Activated CD8-positive, alpha-beta T cell treated with anti-CD3 and anti-CD28 coated beads for 36 hours (primary cell): Measurements from ENCODE around the gene SBF1. TPM values are rescaled to one million over a fixed set of nuclear protein-coding genes. Genes with fewer than 3 reads are reported as not detected.

Source experiments
- ATAC-seq: fragments of 200-7000 bp; cut with Tn5 transposase; one replicate; pipeline ENCODE4 v1.10.0; 2021; ENCODE audit warnings: mild to moderate bottlenecking, moderate library complexity
- CTCF ChIA-PET: fragments of 350-600 bp; sonication (Branson Sonifier 250); formaldehyde crosslinking; loops from one replicate; lab custom pipeline; 2021; ENCODE audit warnings: antibody characterized with exemption; lab: Charles Lee
- POLR2A ChIA-PET: fragments of 350-600 bp; sonication (Branson Sonifier 250); formaldehyde crosslinking; loops from one replicate; lab custom pipeline; 2021; ENCODE audit warnings: antibody characterized with exemption; lab: Charles Lee
- DNase-seq: peaks from one replicate; pipeline ENCODE4 v3.0.0-alpha.2; 2020
- H3K27ac Mint-ChIP-seq: one replicate; pipeline ENCODE4 v1.8.0; 2021; ENCODE audit warnings: mild to moderate bottlenecking, mixed read lengths
- H3K27me3 Mint-ChIP-seq: one replicate; pipeline ENCODE4 v1.8.0; 2021; ENCODE audit warnings: mixed read lengths
- H3K36me3 Mint-ChIP-seq: one replicate; pipeline ENCODE4 v1.8.0; 2021; ENCODE audit warnings: low read depth, mixed read lengths
- H3K4me1 Mint-ChIP-seq: one replicate; pipeline ENCODE4 v1.8.0; 2021; ENCODE audit warnings: low read depth, mixed read lengths
- H3K4me3 Mint-ChIP-seq: one replicate; pipeline ENCODE4 v1.8.0; 2021; ENCODE audit warnings: mild to moderate bottlenecking, moderate library complexity, mixed read lengths
- H3K9me3 Mint-ChIP-seq: one replicate; pipeline ENCODE4 v1.8.0; 2021; ENCODE audit warnings: mixed read lengths
- CTCF ChIP-seq: fragments of 200-600 bp; IDR thresholded peaks from one replicate; pipeline ENCODE4 v1.8.0; 2022; ENCODE audit warnings: antibody characterized with exemption, mild to moderate bottlenecking
- intact Hi-C: fragments of 100-400 bp; cut with micrococcal nuclease; formaldehyde crosslinking; loops from one replicate; pipeline ENCODE4 v1.10.0; 2022
- total RNA-seq, 2 experiments: library from RNA; stranded (reverse); gene quantifications; one replicate each; pipeline ENCODE4 v1.2.3, GENCODE V29; 2021

SBF1 gene
- total RNA-seq, 2 experiments from 2014 or later = 120 TPM

GRCh38 chr22:50473088-50473487 lies 1.7 kb downstream of the SBF1 start:
- ATAC-seq = peak; percentile 25
- intact Hi-C loops = no loop called here
- TF ChIP-seq CTCF = peak; percentile 57
- CTCF ChIA-PET = interaction anchor here (0.7 to 3.9 kb wide), 13 partner anchors 14 to 148 kb away, joined by 3 to 15 read pairs (median 5); partner anchors contain the start of gene SCO2
- no peaks in the 10 kb centered on the region for H3K9me3 Mint-ChIP-seq
- POLR2A ChIA-PET = interaction anchor here (0.8 to 3.8 kb wide), 10 partner anchors 11 to 281 kb away, joined by 3 to 21 read pairs (median 5); partner anchors contain the start of genes LMF2, NCAPH2 and SCO2
- H3K4me3 Mint-ChIP-seq = peak overlapping the region; percentile 99
- H3K27ac Mint-ChIP-seq = peak overlapping the region; percentile 95
- peaks cover 62% of the 10 kb centered on the region for H3K4me1 Mint-ChIP-seq
- peaks cover 5% of the 10 kb centered on the region for H3K36me3 Mint-ChIP-seq
- peak; percentile 72 for DNase-seq
- H3K27me3 Mint-ChIP-seq = no peaks in the 10 kb centered on the region

- Mint-ChIP-seq H3K9me3 (no peaks in the 10 kb centered on the region), H3K27ac (peak overlapping the region; percentile 95), H3K4me1 (peaks cover 69% of the 10 kb centered on the region), H3K27me3 (no peaks in the 10 kb centered on the region), H3K4me3 (peak overlapping the region; percentile 70), H3K36me3 (peaks cover 5% of the 10 kb centered on the region)
- no peak for ATAC-seq
- no peak for TF ChIP-seq CTCF
- intact Hi-C loops = no loop called here
- DNase-seq = no peak
- ChIA-PET POLR2A (interaction anchor here (2.7 to 3.8 kb wide), 2 partner anchors 32 to 53 kb away, joined by 8 to 21 read pairs; partner anchors contain the start of gene SCO2), CTCF (interaction anchor here (0.9 to 3.9 kb wide), 7 partner anchors 11 to 149 kb away, joined by 3 to 15 read pairs (median 7); partner anchors contain the start of gene SCO2)
Observed at GRCh38 chr22:50471962-50472361, 2.9 kb downstream of the SBF1 start.

- H3K27ac Mint-ChIP-seq = peak overlapping the region; percentile 95
- peaks cover 11% of the 10 kb centered on the region for H3K36me3 Mint-ChIP-seq
- H3K9me3 Mint-ChIP-seq = no peaks in the 10 kb centered on the region
- CTCF ChIA-PET = interaction anchor here (1.0 to 3.9 kb wide), 11 partner anchors 13 to 150 kb away, joined by 3 to 15 read pairs (median 6); partner anchors contain the start of genes KLHDC7B and SCO2
- TF ChIP-seq CTCF = no peak
- H3K27me3 Mint-ChIP-seq = no peaks in the 10 kb centered on the region
- H3K4me3 Mint-ChIP-seq = peak overlapping the region; percentile 70
- intact Hi-C loops = no loop called here
- DNase-seq (no peak), ATAC-seq (no peak)
- POLR2A ChIA-PET = interaction anchor here (0.9 to 5.3 kb wide), 8 partner anchors 12 to 69 kb away, joined by 3 to 38 read pairs (median 6); partner anchors contain the start of genes LMF2, NCAPH2 and SCO2
- peaks cover 75% of the 10 kb centered on the region for H3K4me1 Mint-ChIP-seq
Observed at GRCh38 chr22:50471197-50471847, 3.5 kb downstream of the SBF1 start.

- DNase-seq (peak; percentile 34), ATAC-seq (no peak)
- Mint-ChIP-seq H3K9me3 (no peaks in the 10 kb centered on the region), H3K4me1 (peaks cover 78% of the 10 kb centered on the region), H3K4me3 (peak overlapping the region; percentile 70), H3K27me3 (no peaks in the 10 kb centered on the region), H3K36me3 (peaks cover 11% of the 10 kb centered on the region), H3K27ac (peak overlapping the region; percentile 95)
- TF ChIP-seq CTCF = no peak
- ChIA-PET CTCF (interaction anchor here (0.8 to 2.2 kb wide), 10 partner anchors 13 to 218 kb away, joined by 3 to 11 read pairs (median 4); partner anchors contain the start of genes KLHDC7B and SCO2), POLR2A (interaction anchor here (0.9 to 5.3 kb wide), 12 partner anchors 11 to 151 kb away, joined by 3 to 38 read pairs (median 5); partner anchors contain the start of genes LMF2, NCAPH2, SCO2 and SYCE3)
- intact Hi-C loops = no loop called here
Observed at GRCh38 chr22:50470491-50470890, 4.3 kb downstream of the SBF1 start.
